ENCODE measurements around the gene MFSD11.
A peak's percentile ranks its signal among the peaks of the same experiment; 100 is the strongest.
"Not testable (repeated sequence)": the region's sequence is repeated elsewhere in the genome, so short reads cannot be mapped to it uniquely, and the experiment has no call there.

MFSD11 gene

DNA sequence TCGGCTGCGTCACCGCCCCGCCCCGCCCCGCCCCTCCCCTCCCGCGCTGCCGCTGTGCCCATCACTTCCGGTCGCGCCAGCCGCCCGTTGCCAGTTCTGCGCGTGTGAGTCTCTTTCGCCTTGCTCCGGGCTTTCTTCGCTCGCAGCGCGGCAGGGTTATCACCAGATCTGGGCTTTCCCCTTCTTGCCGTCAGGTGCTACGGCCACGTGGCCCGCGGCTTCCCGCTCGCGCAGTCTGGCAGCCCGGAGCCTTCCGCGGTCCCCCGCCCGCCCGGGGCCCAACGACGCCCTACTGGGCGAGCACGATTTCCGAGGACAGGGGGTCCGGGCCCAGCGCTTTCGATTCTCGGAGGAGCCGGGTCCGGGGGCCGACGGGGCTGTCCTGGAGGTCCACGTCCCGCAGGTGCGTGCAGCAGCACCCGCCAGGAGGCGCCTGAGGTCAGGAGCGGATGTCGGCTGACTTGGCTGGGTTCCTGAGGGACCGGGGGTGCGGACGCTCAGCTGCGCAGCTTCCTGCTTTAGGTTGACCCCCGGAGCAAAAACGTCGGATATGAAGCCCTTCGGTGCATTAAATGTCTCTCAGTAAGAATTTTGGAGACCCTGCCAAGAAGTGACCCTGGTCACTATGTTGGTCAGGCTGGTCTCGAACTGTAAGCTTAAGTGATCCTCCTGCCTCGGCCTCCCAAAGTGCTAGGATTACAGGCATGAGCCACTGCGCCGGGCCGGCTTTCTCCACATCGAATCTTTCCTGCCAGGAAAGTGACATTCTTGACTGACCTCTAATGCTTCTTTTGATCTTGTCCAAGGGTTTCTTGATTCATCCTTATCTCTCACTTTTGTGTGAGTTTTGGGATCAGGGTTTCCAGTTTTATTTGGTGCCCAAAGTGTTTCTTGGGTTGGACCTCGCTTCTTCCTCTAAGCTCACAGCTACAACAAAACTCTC is 10.9 kb upstream of the MFSD11 start, which contains the start of gene METTL23:
TSS of gene METTL23 (plus strand) at position 64 of the 943 bp plus-strand sequence. CDS start 2,872 bp downstream, outside the sequence.
- DNase-seq (ENCODE audit: low read depth): peak; percentile 69

GRCh38 chr17:76727745-76728456 is 10.0 kb upstream of the MFSD11 start:
- DNase-seq (ENCODE audit: low read depth): no peak

- DNase-seq (ENCODE audit: low read depth): not testable (repeated sequence)
Observed at GRCh38 chr17:76731800-76732733, 5.9 kb upstream of the MFSD11 start.

DNA sequence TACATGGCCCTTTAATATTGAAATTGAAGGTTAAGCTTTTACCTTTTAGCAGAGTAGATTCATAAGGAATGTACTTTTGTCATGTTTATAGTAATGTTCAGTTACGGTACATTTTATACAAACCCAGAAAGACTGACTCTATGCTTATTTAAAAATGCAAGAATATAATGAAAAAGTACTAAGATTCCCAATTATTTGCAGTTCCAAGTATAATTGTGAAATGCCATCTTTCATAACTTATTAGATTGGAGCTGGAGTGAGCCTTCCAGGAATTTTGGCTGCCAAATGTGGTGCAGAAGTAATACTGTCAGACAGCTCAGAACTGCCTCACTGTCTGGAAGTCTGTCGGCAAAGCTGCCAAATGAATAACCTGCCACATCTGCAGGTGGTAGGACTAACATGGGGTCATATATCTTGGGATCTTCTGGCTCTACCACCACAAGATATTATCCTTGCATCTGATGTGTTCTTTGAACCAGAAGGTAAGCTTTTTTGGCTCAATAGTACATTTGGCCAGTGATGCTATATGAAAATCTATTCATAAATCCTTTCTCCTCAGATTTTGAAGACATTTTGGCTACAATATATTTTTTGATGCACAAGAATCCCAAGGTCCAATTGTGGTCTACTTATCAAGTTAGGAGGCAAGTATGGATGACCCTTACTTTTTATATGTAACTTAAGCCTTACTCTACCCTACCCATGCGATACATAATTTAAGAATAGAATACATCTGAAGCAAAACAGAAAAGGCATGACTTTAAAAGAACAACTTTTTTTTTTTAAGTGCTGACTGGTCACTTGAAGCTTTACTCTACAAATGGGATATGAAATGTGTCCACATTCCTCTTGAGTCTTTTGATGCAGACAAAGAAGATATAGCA is 4.9 kb upstream of the MFSD11 start:
- no peak for DNase-seq (ENCODE audit: low read depth)

DNA sequence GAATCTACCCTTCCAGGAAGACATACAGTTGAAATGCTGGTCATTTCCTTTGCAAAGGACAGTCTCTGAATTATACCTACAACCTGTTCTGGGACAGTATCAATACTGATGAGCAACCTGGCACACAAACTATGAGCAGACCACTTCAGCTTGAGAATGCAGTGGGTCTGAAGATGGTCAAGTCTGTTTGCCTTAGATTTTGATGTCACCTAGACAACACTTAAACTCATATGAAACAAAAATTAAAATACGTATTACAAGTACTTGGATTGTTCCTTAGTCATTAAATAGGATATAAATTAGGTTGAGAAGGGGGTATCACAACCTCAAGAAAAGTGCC is 4.3 kb upstream of the MFSD11 start:
- no peak for DNase-seq (ENCODE audit: low read depth)

DNA sequence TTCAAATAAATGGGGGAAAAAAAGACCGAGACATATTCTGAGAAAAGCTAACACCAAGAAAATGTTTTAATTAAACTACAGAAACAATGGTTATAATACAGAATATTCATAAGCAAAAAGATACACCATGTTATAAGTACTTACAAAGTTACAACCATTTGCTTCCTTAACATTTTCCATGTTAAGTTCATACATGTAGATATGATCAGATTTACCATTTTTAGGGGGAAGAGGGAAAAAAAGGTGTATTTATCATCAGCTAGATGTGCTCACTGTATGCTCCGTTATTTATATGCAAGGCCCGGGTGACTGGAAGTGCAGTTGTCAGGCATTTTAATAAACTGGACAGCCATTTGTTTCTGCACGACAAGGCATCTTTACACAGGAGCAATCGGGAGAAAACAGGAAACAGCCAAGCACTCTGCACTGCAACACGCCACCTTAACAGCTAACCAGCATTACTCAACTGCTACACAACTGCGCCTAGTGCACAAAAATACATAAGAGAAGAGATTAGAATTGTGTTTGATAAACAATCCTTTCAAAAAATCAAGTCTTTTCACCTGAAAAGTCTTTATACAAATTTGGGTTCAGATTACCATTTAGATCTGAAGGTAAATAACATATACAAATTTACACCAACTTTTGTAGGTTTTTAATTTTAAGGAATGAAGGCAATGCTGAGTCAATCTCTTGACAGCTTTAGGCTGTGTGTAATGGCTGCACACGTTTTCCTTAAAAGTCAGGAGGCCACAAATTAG is 3.7 kb upstream of the MFSD11 start:
- DNase-seq (ENCODE audit: low read depth): no peak

DNA sequence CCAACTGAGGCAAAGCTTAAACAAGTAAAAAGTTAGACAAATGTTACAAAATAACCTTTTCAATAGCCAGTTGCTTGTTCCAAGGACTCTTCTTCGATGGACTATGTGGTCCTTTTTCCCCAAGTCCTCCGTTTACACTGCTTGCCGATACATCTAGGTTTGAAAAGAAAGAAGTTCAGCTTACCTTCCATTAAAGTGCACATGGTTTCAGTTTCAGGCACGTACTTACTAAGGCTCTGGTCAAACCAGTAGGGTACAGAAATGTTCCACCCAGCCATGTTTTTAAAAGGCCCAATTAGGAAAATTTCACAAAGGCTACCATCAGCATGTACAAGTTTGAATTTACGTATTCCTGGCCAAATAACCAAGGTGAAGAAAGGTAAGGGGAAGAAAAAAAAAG is 2.9 kb upstream of the MFSD11 start:
- DNase-seq (ENCODE audit: low read depth): no peak

DNA sequence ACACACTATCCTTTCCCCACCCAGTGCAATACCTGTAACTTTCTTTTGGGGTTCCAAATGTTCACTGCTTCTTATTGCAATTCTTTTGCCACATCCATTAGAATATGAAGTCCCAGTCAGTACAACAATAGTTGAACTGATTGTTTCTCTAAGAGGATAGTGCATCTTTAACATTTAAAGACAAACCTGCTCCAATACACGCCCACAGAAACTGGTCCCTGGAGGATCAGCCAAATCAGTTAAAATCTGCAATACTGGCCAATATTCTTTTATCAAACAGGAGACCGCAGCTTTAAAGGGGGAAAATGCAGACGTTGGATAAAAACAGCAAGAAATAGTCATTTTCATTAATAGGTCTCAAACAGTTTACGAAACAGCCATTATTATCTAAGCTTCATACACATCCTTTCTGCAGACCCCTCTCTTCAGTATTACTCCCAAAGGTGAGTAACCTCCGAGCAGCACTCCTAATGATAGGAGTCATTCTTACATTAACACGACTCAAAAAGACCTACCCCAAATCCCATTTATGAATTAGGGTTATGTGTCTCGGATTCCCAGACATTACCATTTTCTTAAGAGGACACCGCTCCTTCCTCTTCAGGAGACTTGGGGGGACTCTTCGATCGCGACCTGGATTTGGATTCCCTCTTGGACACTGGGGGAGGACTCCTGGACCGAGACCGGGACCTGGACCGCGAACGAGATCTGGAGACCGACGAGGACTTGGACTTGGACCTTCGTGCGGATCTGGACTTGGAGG is 2.2 kb upstream of the MFSD11 start:
- no peak for DNase-seq (ENCODE audit: low read depth)

DNA sequence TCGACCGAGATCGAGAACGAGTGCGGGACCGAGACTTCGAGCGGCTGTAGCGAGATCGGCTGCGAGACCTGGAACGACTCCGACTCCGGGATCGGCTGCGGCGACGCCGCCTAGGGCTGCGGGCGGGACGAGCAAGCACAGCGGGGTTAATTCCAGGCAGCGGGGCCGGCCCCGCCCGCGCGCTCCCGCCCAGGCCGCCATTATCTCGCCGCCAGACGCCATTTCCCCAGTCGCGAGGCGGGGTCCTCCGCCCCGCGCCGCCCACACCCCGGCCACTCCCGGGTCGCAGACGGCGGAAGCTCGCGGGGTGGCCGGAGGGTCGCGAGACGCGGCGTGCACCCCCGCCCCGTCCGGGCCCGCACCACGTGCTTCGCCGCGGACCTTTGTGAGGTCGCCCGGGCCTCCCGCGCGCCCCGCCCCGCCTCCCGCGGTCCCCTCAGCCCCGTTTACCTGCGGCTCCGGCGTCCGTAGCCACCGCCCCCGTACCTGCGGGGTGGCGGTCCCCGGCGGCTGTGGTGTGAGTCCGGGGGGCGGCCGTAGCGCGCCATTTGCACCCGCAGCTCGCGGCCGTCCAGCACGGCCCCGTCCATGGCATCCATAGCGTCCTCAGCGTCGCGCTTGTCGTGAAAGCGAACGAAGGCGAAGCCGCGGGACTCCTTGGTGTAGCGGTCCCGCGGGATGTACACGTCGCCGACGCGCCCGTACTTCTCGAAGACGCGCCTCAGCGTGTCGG is 1.4 kb upstream of the MFSD11 start:
- DNase-seq (ENCODE audit: low read depth): peak; percentile 58

- DNase-seq (ENCODE audit: low read depth): peak; percentile 99
Observed at GRCh38 chr17:76737082-76737675, 740 bp upstream of the MFSD11 start, which contains the start of gene SRSF2. Gene SRSF2, minus strand, starts transcription at chr17:76737331. Its CDS starts 171 bp downstream, at chr17:76737160.

GRCh38 chr17:76738468-76738850 is 540 bp downstream of the MFSD11 start:
- DNase-seq (ENCODE audit: low read depth): no peak

DNA sequence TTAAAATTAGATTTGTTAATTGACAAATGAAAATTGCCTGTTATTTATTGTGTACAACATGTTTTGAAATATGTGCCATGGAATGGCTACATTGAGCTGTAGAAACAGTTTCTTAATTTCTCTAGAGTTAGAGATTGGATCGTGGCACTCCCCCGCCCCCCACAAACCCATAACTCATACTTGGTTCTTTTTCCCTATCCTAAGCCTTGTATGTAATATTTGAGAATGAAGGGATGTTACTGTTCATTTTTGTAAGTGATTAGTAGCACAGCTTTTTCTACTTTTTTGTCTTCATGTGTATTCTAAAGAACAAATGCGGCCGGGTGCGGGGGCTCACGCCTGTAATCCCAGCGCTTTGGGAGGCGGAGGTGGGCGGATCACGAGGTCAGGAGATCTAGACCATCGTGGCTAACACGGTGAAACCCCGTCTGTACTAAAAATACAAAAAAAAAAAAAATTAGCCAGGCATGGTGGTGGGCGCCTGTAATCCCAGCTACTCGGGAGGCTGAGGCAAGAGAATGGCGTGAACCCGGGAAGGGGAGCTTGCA is 1.7 kb downstream of the MFSD11 start:
- DNase-seq (ENCODE audit: low read depth): not testable (repeated sequence)

- no peak for DNase-seq (ENCODE audit: low read depth)
Observed at GRCh38 chr17:76740329-76741118, 2.6 kb downstream of the MFSD11 start.

DNA sequence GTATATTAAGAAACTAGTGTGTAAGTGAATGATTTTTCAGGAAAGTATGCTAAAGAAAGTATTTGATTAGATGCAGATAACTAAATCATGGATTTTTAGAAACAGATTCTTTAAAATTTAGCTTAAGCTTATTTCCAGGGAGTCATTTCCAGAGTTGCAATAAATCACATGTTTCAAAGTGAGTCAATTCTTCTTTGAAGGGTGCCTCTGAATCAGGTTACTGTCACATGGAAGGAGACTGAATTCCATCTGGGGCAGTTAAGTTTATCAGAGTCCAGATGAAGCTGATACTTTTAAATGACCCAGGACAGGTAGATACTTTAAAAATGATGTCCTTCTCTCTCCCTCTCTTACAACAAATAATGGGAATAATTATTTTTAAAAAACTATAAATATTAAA is 5.0 kb downstream of the MFSD11 start:
- no peak for DNase-seq (ENCODE audit: low read depth)

- DNase-seq (ENCODE audit: low read depth): no peak
Observed at GRCh38 chr17:76744747-76745146, 6.8 kb downstream of the MFSD11 start.

- not testable (repeated sequence) for DNase-seq (ENCODE audit: low read depth)
Observed at GRCh38 chr17:76745785-76746184, 7.9 kb downstream of the MFSD11 start.

DNA sequence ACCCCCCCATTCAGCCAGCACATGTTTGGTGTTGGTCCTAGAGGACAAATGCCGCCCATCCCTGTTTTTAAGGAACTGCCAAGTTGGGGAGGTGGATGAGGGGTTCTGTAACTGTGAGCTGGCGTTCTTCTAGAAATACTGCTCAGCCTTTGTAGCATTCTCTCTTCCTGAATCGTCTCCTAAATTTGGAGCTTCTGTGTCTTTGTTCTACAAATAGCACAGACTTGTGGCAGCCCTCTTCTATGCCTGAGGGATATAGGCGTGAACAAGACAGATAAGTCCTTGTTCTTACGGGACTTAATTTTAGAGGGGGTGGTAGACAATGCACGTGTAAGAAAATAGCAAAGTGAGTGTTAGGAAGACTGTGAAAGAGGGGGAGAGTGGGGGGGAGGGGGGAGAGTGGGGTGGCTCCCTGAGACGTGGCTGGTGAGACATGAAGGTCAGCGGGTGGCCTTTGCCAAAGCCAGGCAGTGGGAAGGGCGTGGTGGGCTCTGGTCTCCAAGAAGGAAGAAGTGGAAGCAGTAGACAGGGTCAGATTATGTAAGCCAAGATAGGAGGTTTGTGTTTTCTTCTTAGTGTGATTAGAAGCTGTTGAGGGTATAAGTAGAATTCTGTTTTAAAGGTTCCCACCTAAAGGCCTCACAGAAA is 9.9 kb downstream of the MFSD11 start:
- DNase-seq (ENCODE audit: low read depth): no peak
